Hepatocyte (in vitro differentiated cells): ENCODE results near the gene ATP6V0A4.

Source experiments
- EZH2phosphoT487 ChIP-seq: fragments of 200-600 bp; sonication (generic); IDR thresholded peaks from one replicate; pipeline ENCODE4 v1.6.1; 2018; ENCODE audit warnings: antibody characterized with exemption, mild to moderate bottlenecking, low read depth, moderate library complexity; ENCODE audit not compliant: unreplicated experiment, severe bottlenecking
- TF ChIP-seq, protein P1 (sequence below): fragments of 200-600 bp; sonication (generic); IDR thresholded peaks from 2 replicates; pipeline ENCODE4 v1.5.1; 2016; ENCODE audit warnings: antibody characterized with exemption, mild to moderate bottlenecking; ENCODE audit not compliant: poor library complexity

- TF ChIP-seq, protein P1, sequence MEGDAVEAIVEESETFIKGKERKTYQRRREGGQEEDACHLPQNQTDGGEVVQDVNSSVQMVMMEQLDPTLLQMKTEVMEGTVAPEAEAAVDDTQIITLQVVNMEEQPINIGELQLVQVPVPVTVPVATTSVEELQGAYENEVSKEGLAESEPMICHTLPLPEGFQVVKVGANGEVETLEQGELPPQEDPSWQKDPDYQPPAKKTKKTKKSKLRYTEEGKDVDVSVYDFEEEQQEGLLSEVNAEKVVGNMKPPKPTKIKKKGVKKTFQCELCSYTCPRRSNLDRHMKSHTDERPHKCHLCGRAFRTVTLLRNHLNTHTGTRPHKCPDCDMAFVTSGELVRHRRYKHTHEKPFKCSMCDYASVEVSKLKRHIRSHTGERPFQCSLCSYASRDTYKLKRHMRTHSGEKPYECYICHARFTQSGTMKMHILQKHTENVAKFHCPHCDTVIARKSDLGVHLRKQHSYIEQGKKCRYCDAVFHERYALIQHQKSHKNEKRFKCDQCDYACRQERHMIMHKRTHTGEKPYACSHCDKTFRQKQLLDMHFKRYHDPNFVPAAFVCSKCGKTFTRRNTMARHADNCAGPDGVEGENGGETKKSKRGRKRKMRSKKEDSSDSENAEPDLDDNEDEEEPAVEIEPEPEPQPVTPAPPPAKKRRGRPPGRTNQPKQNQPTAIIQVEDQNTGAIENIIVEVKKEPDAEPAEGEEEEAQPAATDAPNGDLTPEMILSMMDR: no peak
- no peak for TF ChIP-seq EZH2phosphoT487
Observed at GRCh38 chr7:138773817-138774216, 24.2 kb downstream of the ATP6V0A4 start.
